ENCODE data around the gene VWA3B. TPM values are rescaled to one million over a fixed set of nuclear protein-coding genes. Genes with fewer than 3 reads are reported as not detected.
"Not testable (repeated sequence)": the region's sequence is repeated elsewhere in the genome, so short reads cannot be mapped to it uniquely, and the experiment has no call there.

Gene VWA3B
- total RNA-seq, result 0.40 TPM

DNA sequence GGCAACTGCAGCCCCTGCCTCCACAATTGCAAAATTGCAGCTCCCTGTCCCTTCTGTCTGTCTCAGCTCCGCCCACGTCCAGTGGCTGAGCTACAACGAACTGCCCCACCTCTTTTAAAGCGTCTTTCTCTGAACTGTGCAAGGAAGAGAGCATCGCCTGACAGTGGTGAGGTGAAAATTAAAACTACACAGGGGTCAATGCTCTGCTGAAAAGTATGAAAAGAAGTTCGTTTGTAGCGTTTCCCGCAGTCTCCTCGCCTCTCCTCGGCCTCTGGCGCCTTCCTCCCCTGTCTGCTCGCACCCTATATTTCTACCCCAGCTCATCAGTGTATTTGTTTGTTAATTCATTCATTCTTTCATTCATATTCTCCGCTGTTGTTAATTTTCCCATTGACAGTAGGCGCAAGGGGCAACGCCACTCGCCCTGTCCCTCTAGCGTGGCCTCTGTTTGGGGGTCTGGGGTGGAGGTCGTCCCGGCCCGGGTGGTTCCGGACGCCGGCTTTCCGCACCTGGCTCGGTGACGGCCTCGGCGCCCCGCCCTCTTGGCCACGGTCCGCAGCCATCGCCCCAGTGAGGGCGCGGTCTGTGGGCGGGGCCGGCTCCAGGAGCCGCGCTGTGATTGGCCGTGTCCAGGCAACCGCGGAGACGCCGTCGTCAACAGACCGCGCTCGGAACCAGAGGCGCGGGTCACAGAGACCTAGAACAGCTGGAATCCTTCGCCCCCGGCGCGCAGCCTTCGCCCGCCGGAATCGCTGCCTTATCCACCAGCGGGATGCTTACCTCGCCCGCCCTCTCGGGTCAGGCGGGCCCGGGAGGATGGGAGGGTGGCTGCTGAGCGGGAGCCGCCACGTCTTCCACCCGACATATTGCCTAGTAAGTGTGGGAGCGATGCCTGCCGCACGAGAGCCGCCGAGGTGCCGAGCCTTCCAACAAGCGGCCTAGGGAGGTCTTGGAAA is at the start of gene VWA3B:
TSS of gene VWA3B (plus strand) at position 677 of the 956 bp plus-strand sequence. CDS start 5,926 bp downstream, outside the sequence.
- ATAC-seq, result peak; percentile 98

DNA sequence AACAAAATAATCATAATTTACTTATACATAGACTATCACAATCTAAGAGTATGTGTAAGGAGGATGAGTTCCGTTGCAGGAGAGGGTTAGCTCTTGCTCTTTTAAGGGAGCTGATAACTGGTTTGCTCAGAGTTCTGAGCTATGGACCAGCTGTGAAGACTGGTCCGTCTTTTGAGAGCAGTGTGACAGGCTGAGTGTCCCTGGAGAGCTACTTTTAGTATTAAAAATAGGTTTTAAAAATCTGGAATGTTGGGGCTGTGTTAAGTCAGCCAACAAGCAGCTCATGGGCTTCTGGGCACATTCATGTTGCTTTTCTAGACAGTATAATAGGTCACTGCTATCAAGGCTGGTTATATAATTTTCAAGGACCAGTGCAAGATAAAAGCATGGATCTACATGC is 49.8 kb upstream of the VWA3B start:
- no peak for ATAC-seq

- no peak for ATAC-seq
These were observed 49.2 kb upstream of the VWA3B start for GRCh38 chr2:98037666-98038336.

DNA sequence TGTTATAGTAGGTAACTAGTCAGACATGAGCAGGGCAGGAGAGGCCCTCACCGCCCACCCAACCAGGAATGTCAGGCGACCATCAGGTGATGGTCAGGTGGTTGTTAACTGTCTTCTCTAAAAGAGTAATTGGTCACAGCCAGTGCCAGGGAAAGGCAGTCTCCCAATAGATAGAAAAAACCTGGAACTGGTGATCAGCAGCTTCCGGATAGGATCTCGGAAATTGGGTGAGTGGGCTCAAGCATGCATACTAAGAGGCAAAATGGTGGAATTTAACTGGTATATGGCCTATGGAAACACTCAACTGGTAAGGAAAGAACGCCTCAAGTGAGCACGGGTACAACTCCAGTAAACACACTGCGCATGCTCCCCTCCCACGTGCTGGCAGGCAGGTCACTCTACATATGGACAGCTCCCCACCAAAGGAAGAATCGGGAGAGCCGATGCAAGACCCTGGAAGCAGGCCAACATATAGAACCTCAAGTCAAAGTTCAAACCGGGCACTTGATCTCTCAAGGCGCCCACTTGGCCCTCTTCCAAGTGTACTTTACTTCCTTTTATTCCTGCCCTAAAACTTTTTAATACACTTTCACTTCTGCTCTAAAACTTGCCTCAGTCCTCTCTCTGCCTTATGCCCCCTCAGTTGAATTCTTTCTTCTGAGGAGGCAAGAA is 47.7 kb upstream of the VWA3B start:
- no peak for ATAC-seq

DNA sequence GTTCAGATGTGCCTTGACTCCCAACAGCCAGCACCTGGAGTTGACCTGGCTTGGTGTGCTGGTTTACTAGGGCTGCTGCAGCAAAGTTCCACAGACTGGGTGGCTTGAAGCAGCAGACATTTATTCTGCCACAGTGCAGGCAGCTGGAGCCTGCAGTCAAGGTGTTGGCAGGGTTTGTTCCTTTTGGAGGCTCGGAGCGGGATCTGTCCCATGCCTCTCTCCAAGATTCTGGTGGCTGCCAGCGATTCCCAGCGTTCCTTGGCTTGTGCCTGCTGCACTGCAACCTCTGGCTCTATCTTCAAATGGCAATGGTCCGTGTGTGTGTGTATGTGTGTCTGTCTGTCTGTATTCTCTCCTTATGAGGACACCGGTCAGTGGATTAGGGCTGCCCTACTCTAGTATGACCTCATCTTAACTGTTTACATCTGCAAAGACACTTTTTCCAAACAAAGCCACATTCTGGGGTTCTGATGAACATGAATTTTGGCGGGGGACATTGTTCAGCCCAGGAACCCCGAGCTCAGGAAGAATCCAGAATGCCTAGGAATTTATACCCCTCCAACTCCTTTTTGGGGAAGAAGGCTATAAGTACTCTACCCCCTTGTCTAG is 46.5 kb upstream of the VWA3B start:
- no peak for ATAC-seq

GRCh38 chr2:98043101-98043500 is 43.9 kb upstream of the VWA3B start:
- ATAC-seq, result no peak

GRCh38 chr2:98044730-98045129 is 42.2 kb upstream of the VWA3B start:
- ATAC-seq, result not testable (repeated sequence)

DNA sequence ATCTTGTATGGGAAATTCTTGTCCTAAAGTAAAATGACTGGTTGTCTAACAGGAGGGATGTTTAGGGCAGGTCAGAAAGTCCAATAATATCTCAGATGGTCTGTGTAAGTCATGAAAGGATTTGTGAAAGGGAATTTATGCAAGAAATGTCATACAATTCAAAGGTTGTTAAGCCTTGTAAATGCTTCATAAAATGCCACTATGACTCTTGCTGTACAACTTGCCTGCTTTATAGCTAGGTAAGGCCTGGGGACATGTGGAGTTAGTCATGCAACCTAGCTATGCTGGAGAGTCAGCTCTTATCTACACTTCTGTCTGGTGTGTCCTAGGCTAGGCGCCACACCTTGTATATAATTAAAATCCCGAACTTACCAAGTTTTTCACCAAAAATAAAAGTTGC is 36.9 kb upstream of the VWA3B start:
- ATAC-seq, result peak; percentile 64

DNA sequence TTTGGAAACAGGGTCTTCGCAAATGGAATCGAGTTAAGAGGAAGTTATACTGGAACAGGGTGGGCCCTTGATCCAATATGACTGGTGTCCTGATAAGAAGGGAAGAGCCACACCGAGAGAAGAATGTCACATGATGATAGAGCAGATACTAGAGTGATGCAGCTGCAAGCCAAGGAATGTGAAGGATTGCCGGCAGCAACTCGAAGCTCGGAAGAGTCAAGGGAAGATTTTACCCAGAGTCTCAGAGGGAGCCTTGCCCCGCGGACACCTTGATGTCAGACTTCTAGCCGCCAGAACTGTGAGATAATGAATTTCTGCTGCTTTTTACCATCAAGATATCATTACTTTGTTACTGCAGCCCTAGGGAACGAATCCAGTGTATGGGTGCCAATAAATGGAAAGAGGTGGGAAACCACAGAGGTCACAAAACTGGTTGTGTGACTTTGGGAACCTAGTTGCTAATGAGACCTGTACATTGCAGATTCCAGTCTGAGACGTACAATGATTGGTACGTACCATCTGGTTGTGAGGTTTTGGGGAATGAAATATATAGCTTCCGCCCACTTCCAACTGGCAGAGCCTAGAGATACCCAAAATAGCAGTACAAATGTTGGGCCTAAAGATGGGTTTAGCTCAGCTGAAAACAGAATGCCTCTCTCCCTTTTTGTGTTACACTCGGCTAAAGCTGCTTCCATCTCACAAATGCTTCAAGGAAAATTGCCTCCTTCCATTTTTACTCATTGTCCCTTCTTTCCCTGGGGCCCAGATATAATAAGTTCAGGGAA is 28.6 kb upstream of the VWA3B start:
- no peak for ATAC-seq

- no peak for ATAC-seq
These were observed 26.7 kb upstream of the VWA3B start for GRCh38 chr2:98060277-98060676.

DNA sequence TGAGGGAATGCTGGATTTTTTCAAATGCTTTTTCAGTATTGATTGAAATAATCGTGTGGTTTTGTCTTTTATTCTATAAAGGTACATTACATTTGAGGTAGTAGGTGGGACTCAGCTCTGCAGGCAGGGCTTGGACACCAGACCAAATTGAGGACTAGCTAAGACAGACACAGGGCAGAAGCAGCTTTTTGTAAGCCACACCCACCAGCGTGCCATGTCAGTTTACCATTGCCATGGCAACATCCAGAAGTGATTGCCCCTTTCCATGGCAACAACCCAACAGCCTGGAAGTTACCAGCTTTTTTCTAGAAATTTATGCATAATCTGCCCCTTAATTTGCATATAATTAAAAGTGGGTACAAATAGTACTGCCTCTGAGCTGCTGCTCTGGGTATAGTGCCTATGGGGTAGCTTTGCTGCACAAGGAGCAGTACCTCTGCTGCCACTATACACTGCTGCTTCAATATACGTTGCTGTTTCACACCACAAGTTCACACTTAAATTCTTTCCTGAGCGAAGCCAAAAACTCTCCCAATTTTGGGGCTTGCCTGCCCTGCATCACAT is 23.6 kb upstream of the VWA3B start:
- ATAC-seq, result no peak

GRCh38 chr2:98065808-98066207 is 21.2 kb upstream of the VWA3B start:
- no peak for ATAC-seq

- no peak for ATAC-seq
These were observed 19.8 kb upstream of the VWA3B start for GRCh38 chr2:98067160-98067559.

DNA sequence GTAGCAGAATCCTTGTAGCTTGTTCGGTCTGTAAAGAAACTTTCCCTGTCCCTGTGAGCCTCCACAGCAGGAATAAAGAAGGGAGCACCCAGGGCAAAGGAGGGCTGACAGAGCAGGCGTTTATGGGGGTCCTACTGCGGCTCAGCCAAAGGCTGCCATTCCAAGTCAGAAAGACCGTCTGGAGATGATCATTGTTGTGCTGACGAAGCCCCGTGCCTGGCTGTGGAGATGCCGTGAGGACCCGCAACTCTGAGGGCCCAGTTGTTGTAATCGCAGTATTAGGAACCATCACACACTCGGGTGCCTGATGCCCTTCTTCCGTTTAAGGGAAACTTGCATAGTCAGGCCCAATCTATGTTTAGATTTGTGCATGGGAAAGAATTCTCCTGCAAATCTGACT is 16.9 kb upstream of the VWA3B start:
- ATAC-seq, result no peak

- no peak for ATAC-seq
These were observed 14.5 kb upstream of the VWA3B start for GRCh38 chr2:98072442-98072841.

DNA sequence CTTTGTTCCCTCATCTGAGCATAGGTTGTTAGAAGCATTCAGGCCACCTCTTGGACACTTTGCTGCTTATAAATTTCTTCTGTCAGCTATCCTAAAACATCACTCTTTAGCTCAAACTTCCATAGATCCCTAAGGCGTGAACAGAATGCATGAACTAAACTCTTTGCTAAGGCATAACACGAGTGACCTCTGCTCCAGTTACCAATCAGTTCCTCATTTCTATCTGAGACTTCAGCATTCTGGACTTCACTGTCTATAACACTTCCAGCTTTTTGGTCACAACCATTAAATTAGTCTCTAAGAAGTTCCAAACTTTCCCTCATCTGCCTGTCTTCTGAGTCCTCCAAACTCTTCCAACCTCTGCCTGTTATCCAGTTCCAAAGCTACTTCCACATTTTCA is 8.3 kb upstream of the VWA3B start:
- no peak for ATAC-seq

DNA sequence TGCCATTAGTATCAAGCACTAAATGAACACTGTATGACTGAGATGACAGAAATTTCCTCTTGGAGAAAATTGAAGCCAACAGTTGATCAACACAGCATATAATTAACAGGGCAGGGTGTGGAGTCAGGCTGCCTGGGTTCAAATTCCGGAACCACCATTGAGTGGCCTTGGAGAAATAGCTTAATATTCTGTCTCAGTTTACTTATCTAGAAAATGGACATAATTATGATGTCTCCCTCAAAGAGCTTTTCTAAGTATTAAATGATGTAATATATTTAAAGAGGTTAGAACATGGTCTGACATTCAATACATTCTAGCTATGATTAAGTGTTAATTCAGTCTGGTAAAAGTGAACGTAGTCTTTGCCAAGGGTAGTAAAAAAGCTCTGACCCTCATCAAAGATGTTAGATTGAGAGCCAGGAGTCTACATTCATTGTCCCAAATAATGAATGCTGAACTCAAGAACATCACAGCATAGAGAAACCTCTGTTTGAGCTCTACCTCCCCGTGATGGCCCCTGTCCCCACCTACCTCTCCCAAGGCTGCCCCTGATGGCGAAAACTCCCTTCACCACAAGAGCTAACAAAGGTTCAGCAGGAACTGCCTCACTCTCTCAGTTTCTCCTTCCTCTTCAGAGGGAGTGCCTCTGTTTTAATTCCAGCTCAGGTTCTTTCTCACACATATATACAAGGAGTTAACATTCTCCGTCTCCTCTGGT is 2.7 kb upstream of the VWA3B start:
- no peak for ATAC-seq

DNA sequence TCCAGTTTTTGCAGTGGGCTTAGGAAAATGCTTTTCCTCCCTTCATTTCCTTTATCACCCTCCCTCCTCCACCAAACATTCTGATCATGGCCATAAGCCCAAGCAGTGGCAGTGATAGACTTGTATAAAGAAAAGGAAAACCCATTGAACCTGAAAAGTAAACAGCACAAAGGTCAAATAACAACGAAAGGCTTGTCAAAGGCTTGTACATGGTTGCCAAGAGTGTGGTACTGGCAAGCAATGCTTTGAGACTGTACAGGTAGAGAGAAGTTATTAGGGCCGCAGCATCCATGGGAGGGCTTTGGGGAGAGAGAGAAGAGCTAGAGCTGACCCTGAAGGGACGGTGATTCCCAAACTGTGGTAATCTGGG is 2.1 kb upstream of the VWA3B start:
- ATAC-seq, result no peak

DNA sequence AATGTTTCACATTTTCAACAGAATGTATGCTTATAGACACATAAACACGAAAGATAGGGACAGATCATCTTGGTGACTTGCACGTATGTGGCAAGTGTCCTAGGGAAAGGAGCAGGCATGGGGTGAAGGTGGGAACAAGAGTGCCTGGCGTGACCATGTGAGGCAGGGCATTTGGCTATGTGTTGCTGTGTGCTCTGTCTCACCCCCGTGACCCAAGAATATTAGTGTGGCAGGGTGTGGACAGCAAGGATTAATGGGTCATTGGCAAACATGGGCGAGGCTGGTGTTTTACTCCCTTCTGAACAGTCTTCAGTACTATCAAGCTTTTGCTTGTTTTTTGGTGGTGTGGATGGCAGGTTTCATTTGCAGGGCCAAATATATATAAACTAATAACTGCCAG is 1.3 kb upstream of the VWA3B start:
- peak; percentile 77 for ATAC-seq

- no peak for ATAC-seq
These were observed 567 bp downstream of the VWA3B start for GRCh38 chr2:98087447-98088020.

GRCh38 chr2:98088261-98088660 is 1.3 kb downstream of the VWA3B start:
- no peak for ATAC-seq
